Anterior cingulate cortex (tissue), 58 donors: Measurements from ENCODE around the gene MAP1LC3B.
A peak's percentile ranks its signal among the peaks of the same experiment; 100 is the strongest.
"Not testable (repeated sequence)": the region's sequence is repeated elsewhere in the genome, so short reads cannot be mapped to it uniquely, and the experiment has no call there.

Experiments
- DNase-seq, 58 donors: peaks; one replicate each; lab custom pipeline; 2025; lab: John Stamatoyannopoulos, UW

Gene MAP1LC3B

GRCh38 chr16:87359121-87359520 is 33.0 kb upstream of the MAP1LC3B start:
- DNase-seq = no peak

- no peak for DNase-seq
Measured at GRCh38 chr16:87360862-87361610, 31.1 kb upstream of the MAP1LC3B start.

- DNase-seq = no peak
Measured at GRCh38 chr16:87361916-87362619, 30.1 kb upstream of the MAP1LC3B start.

- not testable (repeated sequence) for DNase-seq
Measured at GRCh38 chr16:87362828-87363559, 29.1 kb upstream of the MAP1LC3B start.

- DNase-seq = peak in 1 of 58 donors; percentile 20
Measured at GRCh38 chr16:87363771-87364455, 28.2 kb upstream of the MAP1LC3B start.

GRCh38 chr16:87365021-87365713 is 27.0 kb upstream of the MAP1LC3B start:
- DNase-seq = no peak

GRCh38 chr16:87366288-87366687 is 25.8 kb upstream of the MAP1LC3B start:
- no peak for DNase-seq

GRCh38 chr16:87366930-87367329 is 25.2 kb upstream of the MAP1LC3B start:
- no peak for DNase-seq

GRCh38 chr16:87367529-87367928 is 24.6 kb upstream of the MAP1LC3B start:
- no peak for DNase-seq

GRCh38 chr16:87368029-87368770 is 23.9 kb upstream of the MAP1LC3B start:
- no peak for DNase-seq

GRCh38 chr16:87369117-87369765 is 22.9 kb upstream of the MAP1LC3B start:
- no peak for DNase-seq

GRCh38 chr16:87369796-87370719 is 22.1 kb upstream of the MAP1LC3B start:
- peak in 2 of 58 donors; percentile 18 to 26 for DNase-seq

- DNase-seq = no peak
Measured at GRCh38 chr16:87371261-87371866, 20.8 kb upstream of the MAP1LC3B start.

GRCh38 chr16:87372305-87372704 is 19.8 kb upstream of the MAP1LC3B start:
- DNase-seq = no peak

GRCh38 chr16:87374313-87374712 is 17.8 kb upstream of the MAP1LC3B start:
- no peak for DNase-seq

GRCh38 chr16:87375426-87376135 is 16.6 kb upstream of the MAP1LC3B start:
- DNase-seq = no peak

- DNase-seq = no peak
Measured at GRCh38 chr16:87376660-87377059, 15.5 kb upstream of the MAP1LC3B start.
